Glomerular endothelial cell (primary cell): ENCODE results near the gene B3GNT9. TPM values are rescaled to one million over a fixed set of nuclear protein-coding genes. Genes with fewer than 3 reads are reported as not detected.
"Not testable (repeated sequence)": the region's sequence is repeated elsewhere in the genome, so short reads cannot be mapped to it uniquely, and the experiment has no call there.

Experiments used
- DNase-seq: peaks from one replicate; pipeline ENCODE4 v3.0.0-alpha.2; 2011; ENCODE audit warnings: low read depth, low spot score; ENCODE audit errors: extremely low read depth
- total RNA-seq: library from RNA; depleted of rRNA; stranded (reverse); fragments of >200 nt; gene quantifications from 2 replicates; pipeline ENCODE4 v1.2.3, GENCODE V29; 2015

Gene B3GNT9
- total RNA-seq, 1 donor from 2014 or later: 5.3 TPM

DNA sequence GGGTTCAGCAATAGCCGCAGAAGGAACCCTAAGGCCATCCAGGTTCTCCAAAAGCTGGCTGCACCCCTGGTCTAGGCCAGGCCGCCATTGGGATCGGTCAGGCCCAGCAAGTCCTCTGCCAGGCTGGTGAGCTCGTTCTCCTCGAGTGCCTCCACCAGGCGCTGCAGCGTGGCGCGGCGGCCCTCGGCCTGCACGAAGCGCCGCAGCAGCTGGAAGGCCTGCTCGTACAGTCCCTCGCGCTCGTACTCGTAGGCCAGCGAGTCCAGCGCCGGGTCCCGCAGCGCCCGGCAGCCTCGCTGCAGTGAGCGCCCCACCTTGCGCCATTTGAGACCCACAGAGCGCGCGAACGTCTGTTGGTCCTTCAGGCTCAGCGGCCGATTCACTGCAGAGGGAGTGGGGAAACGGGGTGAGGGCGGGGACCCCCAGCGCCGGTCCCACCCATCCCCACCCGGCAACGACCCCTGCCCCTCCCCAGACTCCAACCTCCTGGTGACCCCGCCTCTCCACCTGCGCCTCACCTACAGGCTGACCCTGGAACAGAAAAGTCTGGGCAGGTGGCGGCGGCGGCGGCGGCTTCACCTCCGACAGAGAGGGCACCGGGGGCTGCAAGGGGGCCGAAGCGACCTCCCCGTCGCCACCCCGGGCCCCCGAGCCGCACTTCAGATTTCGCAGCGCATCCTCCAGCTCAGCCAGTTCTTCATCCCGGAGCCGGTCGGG lies 3.9 kb upstream of the B3GNT9 start:
- no peak for DNase-seq

DNA sequence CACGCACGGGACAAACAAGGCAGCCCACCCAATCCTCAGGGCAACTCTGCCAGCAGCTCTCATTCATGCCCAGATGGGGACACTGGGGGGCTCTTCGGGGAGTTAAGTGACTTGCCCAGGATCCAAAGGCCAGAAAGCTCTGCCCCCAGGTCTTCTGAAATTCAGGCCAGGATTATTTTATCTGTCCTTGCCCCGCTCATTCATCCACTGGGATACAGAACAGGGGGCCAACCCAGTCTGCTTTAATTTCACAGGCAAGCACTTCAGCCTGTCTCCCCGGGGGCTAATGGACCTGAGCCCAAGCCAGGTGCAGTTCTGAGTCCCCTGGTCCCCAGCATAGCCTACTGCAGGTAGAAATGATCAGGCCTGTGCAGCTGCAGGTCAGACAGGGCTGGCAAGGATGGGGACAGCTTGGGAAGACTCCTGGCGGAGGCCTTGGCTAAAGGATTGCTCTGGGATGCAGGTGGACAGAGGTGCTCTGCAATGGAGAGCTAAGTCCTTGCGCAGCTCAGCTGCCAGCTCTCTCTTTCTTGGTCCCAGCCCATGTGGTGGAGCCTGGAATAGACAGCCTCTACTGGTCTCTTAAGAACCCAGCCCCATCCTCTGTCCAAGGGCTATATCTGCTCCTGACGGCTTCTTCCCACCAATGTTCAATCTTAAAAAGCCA lies 766 bp upstream of the B3GNT9 start:
- DNase-seq: no peak

DNA sequence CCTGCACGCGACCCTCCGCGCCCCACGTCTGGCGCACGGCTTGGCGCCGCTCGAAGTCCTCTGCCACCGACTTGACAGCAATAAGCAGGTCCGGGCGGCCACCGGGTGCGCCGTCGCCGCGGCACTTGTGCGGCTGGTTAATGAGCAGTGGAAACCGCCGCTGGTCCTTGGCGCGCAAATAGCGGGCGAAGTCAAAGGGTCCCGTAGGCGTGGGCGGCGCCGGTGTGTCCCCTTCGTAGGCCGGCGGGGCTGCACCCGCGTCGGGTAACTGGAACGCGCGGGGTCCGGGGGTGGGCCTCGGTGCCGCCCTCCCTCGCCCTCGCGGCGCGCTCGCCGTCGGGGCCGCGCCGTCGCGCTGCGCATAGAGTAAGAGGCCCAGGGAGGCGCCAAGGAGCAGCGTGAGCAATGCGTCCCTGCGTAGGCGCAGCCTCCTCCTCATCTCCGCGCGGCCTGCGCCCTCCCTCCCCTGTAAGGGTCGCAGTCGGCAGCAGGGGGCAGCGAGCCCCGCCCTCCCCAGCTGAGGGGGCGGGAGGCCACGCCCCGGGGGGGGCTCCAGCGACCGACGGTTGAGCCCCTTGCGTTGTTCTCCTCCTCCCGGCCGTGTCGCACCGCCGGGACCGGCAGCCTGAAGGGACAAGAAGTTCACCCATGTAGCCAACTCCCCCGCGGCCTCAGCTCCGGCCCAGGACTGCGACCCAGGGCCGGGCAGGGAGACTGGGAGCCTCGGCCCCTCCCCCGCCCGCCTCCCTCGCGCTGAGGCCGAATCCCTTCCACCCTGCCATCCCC lies 558 bp downstream of the B3GNT9 start:
- DNase-seq: no peak

DNA sequence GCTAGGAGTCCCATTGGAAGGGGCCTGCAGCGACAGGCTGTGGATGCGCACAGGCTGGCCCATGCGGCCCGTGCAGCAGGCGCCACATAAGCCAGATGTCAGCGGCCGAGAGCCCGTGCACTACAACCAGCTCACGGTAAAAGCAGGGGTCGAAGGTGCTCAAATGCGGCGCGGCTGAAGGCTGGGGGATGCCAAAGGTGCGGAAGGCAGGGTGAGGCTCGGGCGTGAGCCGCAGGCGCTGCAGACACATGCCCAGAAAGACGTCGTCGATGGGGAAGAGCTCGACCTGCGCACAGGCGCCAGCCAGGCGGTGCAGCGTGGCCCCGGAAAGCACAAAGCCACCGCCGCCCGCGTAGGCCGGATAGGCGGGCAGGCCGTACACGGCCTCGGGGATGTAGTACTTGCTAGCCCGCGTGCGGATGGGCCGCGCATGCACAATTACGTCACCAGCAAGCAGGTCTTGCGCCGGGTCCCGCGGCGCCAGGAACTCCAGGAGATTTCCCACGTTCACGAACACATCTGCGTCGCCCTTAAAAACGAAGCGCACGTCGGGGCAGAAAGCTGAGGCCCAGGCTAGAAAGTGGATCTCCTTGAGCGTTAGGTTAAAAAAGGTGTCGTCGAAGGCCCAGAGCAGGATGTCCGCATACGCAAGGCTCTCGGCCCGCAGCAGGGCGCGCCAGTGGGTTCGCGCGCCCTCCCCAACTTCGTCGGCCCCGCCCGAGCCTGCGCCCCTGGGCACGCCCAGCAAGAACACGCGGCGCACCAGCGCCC lies 1.3 kb downstream of the B3GNT9 start:
- DNase-seq: no peak

DNA sequence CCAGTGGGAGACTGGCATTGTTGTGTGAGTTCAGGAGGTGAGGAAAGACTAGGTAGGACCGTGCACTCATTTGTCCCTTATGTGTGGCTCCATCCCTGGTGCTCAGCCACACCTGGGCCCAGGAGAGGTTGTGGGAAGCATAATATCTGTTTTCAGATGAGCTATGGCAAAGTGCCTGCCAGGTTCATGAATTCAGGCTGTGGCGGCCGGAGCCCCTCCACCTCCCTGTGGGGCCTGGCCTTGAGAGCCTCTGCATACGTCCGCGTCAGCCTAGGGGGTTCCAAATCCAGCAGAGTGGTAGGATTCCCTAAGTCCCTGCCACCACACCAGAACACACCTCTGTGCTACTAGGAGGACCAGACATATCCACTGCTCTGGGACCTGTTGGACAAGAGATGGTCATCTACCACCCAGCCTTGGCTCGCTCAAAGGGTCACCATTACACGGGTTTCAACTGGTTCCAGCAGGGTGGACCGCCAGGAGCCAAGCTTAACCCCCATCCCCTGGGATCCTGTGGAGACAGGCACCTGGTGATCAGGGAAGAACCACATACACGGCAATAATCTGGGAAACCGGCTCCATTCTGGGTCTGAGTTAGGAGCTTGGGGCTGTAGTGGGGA lies 2.0 kb downstream of the B3GNT9 start:
- DNase-seq: no peak

DNA sequence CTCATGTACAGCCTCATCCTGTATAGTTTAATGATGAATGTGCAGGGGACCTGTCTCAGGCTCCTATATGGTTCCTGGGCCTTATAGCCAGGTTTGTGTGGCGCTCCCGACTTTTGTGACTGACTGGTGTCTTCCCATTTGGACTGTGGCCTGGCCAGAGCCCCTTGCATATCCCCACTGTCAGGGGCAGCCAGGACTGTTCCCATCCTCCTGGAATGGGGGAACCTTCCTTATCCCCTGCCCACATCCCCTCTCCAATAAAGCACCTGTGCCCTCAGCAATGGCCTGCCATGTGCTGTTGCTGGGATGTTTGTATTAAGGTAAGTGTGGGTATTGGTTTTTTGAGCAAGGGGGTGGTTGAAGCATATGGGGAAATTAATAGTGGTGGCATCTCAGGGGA lies 2.6 kb downstream of the B3GNT9 start:
- no peak for DNase-seq

DNA sequence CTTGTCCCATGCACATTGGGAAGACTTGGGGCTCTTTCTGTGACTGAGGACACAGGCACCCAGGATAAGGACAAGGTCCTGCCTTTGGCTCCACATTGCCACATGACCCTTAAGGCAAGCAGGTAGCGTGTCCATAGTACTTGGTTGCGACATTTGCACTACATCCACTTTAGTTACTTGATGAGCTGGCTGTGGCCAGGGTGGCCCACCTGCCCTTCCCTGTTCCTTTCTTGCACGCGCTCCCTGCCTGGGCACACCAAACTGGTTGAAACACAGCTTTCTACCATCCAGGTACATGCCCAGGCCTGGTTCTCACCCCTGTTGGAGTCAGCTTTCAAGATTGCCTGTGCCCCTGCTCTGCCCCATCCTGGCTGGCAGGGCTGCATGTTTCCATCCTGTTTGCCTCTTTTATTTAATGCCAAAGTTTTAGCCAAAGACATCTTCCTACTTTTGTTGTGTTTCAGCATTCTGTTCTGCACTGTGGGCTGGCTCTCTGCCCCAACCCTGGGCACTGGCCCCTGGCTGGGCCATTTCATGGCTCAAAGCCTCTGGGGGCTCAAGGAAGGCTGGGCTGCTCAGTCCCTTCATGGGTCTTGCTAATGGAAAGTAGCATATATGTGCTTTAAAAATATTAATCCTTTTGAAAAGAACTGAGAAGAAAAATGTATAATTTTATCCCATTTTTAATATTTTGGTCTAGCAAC lies 3.2 kb downstream of the B3GNT9 start:
- no peak for DNase-seq

DNA sequence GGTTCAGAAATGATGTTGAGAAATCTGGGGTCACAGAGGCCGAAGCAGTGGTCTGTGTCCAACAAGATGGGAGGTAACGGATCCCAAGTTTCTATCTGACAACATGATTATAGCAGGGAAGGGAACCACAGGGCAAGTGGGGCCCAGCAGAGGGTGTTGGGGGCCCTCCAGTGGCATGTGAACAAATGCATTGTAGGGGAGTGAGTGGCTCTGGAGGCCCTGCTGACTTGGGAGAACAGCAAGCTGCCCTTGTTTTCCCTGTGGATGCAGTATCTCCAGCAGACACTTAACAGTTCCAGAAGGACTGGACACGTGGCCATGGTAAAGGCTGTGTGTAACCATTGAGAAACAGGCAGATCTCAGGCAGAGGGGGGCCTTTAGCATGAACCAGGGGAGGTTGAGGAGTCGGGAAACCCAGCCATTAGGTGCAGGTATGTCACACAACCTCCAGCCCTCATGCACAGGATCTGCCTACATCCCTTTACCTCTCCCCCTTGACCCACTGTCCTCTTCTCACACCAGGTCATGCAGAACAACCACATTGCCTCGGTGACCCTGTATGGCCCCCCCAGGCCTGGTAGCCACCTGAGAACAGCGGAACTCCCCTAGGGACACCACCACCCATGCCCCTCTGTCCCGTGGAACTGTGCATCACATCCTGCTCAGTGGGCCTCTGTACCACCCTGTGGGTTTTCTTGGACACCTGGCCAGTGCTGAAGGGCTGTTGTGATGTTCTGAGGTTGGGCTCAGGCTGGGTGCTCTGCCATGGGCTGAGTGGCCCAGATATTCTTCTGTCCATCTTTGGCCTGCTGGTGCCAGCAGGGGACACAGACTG lies 4.1 kb downstream of the B3GNT9 start:
- DNase-seq: no peak

DNA sequence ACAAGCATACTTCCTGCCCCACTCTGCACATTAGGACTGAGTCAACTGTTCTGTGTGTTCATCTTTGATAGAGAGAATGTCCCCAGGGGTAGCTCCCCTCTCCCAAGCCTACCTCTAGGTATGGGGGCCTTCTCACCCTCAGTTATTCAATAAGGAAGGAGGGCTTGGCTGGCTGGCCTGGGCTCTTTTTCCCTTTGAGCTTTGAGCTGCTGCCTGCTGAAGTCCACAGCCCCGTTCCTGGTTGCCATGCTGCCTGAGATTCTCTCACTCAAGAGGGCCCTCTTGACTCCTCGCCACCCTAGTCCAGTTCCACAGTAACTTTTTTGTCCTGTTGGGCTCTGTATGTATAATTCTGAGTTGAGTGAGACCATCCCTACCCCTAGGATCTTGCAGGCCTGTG lies 5.1 kb downstream of the B3GNT9 start:
- no peak for DNase-seq

DNA sequence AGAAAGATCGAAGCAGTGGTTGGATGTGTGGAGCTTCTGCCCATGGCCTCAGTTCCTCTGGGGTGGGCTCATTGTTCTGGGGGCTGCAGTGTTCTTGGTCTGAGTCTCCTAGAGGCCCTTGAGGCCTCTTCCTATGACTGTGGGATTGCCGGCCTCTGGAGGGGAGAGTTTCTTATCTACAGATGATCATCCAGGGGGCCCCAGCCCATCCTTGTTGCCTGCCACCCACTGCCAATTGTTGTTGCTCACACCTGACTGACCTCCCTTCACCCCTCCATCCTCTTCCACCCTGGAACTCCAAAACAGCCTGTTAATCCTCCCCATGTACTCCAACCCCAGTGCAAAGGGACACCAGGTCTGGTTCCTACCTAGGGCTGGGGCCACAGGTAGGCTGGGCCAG lies 5.9 kb downstream of the B3GNT9 start:
- DNase-seq: no peak

DNA sequence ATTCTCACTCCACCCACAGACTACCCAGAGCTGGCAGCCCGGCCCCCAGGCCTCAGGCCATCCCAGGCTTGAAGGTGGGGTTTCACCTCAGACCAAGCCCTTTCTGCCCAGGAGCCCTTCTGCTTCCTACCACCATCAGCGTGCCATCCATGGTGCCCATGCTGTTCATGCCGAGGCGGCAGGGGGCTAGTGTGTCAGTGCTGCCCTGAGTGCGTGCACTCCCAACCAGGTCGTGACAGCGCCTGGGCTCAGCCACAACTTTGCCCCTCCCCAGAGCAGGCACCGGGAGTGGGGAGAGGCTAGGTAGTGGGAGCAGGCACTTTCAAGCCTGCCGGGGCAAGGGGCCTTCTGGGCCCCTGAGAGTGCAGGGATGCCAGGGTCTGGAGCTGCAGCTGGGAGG lies 8.5 kb downstream of the B3GNT9 start:
- DNase-seq: no peak

DNA sequence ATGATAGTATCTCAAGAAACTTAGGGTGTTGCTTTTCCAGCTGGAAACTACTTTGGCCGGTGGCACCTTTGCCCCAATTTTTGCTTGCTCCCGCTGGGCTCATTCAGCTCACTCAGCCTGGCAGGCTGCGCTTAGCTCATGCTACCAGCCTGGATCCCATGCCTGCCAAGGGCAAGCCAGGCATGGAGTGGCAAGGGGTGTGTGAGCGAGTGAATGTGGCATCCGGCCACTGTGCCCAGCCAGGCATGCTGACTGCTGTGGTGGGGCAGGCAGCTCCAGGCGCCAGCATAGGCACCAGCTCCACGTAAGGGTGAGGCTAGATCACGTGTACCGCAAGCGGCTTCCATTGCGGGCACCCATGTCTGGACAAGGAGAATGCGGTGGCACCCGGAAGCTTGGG lies 9.4 kb downstream of the B3GNT9 start:
- no peak for DNase-seq

DNA sequence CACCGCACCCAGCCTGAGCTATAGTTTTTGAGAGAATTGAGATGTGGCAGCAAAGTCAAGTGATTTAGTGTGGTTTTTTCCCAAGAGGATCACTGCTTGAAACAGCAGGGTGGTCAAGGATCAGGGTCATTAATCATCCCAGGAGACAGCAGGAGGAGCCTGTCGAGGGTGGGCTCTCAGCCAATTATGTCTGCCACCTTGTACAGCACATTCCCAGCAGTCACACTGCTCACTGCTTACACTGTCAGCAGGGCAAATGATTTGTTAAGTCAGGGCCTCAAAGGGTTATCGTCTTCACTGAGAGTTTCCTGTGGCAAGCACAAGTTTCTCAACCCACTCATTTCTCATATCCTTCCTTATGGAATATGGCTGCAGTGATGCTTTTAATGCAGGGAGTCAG lies 13.2 kb downstream of the B3GNT9 start:
- peak; percentile 55 for DNase-seq

DNA sequence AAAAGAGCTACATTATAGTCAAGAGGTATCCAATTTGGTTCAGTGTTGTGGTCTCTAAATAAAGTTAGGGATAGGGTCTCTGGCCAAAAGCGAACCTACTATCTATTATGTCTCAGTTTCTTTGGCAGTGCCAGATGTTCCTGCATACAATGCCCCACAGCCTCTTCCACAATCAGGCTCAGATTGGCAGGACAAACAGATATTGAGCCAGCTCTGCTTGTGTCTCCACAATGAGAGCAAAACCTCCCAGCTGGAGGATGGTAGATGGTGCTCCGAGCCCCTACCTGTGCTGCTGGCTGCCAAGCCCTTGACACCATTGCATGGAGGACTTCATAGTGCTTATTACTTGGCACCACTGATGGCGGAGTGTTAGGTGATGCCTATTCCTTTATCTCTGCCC lies 21.4 kb downstream of the B3GNT9 start:
- no peak for DNase-seq

DNA sequence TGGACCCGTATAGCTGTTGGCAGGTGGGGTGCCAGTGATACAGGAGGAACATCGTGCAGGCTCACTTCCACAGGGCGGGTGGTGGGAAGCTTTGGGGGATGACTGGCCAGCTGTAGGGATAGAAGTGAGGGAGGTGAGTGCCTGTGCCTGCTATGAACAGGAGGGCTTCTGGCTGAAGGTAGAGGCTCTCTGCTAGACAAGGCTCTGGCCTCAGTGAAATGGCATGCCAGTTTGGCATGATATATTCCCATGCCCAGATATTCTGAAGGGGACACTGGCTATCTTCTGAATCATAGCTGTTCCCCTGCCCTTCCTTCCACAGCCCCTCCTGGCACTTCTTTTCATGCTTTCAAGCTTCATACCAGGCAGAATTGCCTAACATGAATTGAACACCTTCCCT lies 21.9 kb downstream of the B3GNT9 start:
- no peak for DNase-seq

DNA sequence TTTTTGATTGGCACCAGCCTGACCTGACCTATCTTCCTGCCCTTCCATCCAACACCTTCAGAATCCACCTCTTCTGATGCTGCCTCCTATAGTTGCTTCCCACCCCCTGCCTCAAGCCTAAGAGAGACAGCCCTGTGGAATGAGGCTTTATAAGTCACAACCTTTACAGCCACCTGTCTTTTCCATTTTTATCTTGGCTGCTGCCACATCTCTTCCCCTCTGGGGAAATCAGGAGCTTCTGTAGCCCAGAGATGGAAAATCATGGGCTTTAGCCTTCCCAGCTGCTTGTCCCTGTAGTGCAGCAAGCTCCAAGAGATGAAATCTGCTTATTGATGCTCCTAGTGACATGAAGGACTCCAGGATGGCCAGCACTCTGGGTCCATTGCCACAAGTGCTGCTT lies 22.4 kb downstream of the B3GNT9 start:
- DNase-seq: no peak

DNA sequence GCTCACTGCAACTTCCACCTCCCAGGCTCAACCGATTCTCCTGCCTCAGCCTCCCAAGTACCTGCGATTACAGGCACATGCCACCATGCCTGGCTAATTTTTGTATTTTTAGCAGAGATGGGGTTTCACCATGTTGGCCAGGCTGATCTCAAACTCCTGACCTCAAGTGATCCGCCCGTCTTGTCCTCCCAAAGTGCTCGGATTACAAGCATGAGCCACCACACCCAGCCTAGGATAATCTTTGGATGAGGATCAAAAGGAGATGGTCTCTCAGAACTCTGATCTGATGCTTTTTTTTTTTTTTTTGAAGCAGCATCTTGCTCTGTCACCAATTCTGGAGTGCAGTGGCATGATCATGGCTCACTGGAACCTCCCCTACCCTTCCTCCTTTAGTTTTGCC lies 28.0 kb downstream of the B3GNT9 start:
- not testable (repeated sequence) for DNase-seq

DNA sequence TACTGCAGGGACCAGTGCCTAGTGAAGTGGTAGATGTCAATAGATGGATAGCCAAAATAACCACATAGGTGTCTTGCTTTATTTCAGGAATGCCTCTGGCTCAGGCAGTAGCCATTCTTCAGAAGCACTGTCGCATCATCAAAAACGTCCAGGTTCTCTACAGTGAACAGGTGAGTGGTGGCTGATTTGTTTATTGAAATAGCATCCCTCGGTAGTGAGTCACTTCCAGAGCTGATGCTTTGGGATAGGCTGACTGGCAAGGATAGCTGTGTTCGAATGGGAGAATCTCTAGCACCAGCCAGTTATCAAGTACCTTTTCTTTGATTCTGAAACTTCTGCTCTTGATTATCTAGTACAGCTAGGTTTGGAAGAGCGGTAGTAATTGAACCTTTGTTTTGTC lies 30.8 kb downstream of the B3GNT9 start:
- DNase-seq: no peak

DNA sequence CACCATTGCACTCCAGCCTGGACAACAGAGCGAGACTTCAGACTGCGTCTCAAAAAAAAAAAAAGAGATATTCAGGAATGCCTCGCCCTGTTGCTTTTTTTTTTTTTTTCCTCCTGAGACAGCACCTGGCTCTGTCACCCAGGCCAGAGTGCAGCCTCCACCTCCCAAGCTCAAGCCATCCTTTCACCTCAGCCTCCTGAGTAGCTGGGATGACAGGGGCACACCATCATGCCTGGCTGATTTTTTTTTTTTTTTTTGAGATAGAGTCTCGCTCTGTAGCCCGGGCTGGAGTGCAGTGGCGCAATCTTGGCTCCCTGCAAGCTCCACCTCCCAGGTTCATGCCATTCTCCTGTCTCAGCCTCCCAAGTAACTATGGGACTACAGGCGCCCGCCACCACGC lies 33.1 kb downstream of the B3GNT9 start:
- no peak for DNase-seq
